PC-9 (cell line): Measurements from ENCODE around the gene SLC35F3.

Source experiments
- CTCF ChIP-seq: fragments of 200-600 bp; sonication (generic); conservative IDR thresholded peaks from 2 replicates; pipeline ENCODE4 v1.6.1; 2017; ENCODE audit warnings: mixed run types, antibody characterized with exemption, mild to moderate bottlenecking, moderate library complexity
- EZH2 ChIP-seq: fragments of 200-600 bp; sonication (generic); IDR thresholded peaks from 2 replicates; pipeline ENCODE4 v1.8.0; 2017; ENCODE audit warnings: antibody characterized with exemption, low read depth

GRCh38 chr1:234281826-234282489 lies 377.5 kb downstream of the SLC35F3 start:
- no peak for TF ChIP-seq CTCF
- no peak for TF ChIP-seq EZH2
